ENCODE measurements around the gene APAF1. TPM values are rescaled to one million over a fixed set of nuclear protein-coding genes. Genes with fewer than 3 reads are reported as not detected.

The APAF1 gene
- total and polyA plus RNA-seq, 2 of the 13 experiments (the other 11 are each of a cell fraction or from before 2014, with no cell fraction given) = 6.0 to 13.0 TPM

- ChIA-PET POLR2A (no interaction called here), CTCF (ENCODE audit: low intra/inter-chr PET ratio, low total read pairs) (no interaction called here)
- ATAC-seq (no peak), FAIRE-seq (no peak), DNase-seq (ENCODE audit: low spot score) (no peak)
- TF ChIP-seq ZBTB14 (CRISPR knock-in tag; IDR thresholded peaks at IDR 0.05) (no peak), ZSCAN31 (CRISPR knock-in tag; IDR thresholded peaks at IDR 0.05; ENCODE audit: low read depth) (no peak)
- H3K27ac ChIP-seq (ENCODE audit: extremely low read length, insufficient read depth, low read length) = no peak overlapping the region
- no peaks in the 10 kb centered on the region for H3K9me3 ChIP-seq (ENCODE audit: low read length)
- peaks cover 3 to 27% of the 10 kb centered on the region in 2 experiments; a peak in 2 of 5 replicates for H3K36me3 ChIP-seq (replicated peaks in 1 of 2; ENCODE audit: control insufficient read depth in 1 of 2, insufficient read depth in 2 of 2, low read length in 2 of 2)
- H3K4me2 ChIP-seq (ENCODE audit: low read depth, low read length) = no peak overlapping the region
- H3K27me3 ChIP-seq (ENCODE audit: control insufficient read depth in 1 of 2, insufficient read depth in 2 of 2, low read length in 2 of 2) = no peaks in the 10 kb centered on the region; a peak in 1 of 5 replicates
- no peaks in the 10 kb centered on the region for H3K79me2 ChIP-seq (ENCODE audit: insufficient read depth, low read length)
- no peaks in the 10 kb centered on the region for H4K20me1 ChIP-seq (ENCODE audit: insufficient read depth, low read length)
- no peak overlapping the region for H3K9ac ChIP-seq (ENCODE audit: insufficient read depth, low read depth, low read length)
- no peak overlapping the region for H2AFZ ChIP-seq (ENCODE audit: low read length)
- intact Hi-C loops (cut with micrococcal nuclease; ENCODE audit: unreplicated experiment) = no loop called here
- no TSS peak for BruUV-seq (replicated peaks)
- H3K4me1 ChIP-seq (ENCODE audit: insufficient read depth, low read length) = no peaks in the 10 kb centered on the region
- H3K4me3 ChIP-seq (replicated peaks in 1 of 3; ENCODE audit: insufficient read depth in 1 of 3, low read depth in 2 of 3, low read length in 3 of 3) = no peak overlapping the region
- in situ Hi-C loops (cut with HindIII; ENCODE audit: extremely low pct_ligation_motif_present, low pct_unique_long_range_greater_than_20kb) = no loop called here
Measured at GRCh38 chr12:98691351-98691750, 46.3 kb downstream of the APAF1 start.

DNA sequence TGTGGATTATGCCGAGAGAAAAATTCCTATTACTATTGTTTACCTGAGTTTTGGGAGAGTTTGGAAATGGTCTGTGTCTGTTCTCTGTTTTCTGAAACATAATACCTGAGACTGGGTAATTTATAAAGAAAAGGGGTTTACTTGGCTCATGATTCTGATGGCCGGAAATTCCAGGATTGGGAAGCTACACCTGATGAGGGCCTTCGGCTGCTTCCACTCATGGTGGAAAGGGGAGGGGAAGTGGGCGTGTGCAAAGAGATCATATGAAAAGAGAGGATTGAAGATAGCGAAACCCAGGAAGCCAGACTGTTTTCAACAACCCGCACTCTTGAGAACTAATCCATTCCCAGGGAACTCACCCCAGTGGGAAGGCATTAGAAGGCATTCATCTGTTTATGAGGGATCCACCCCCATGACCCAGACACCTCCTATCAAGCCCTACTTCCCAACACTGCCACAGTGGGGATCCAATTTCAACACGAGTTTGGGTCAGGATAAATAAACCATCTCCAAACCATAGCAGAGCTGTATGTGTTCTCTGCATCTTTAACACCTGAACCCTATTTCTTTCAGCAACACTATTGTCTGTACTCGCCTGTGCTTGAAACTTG is 51.1 kb downstream of the APAF1 start:
- Histone ChIP-seq H3K4me1 (ENCODE audit: insufficient read depth, low read length) (no peaks in the 10 kb centered on the region), H3K27me3 (ENCODE audit: control insufficient read depth in 1 of 2, insufficient read depth in 2 of 2, low read length in 2 of 2) (no peaks in the 10 kb centered on the region), H3K27ac (ENCODE audit: extremely low read length, insufficient read depth, low read length) (no peak overlapping the region), H2AFZ (ENCODE audit: low read length) (no peak overlapping the region), H4K20me1 (ENCODE audit: insufficient read depth, low read length) (no peaks in the 10 kb centered on the region), H3K36me3 (replicated peaks in 1 of 2; ENCODE audit: control insufficient read depth in 1 of 2, insufficient read depth in 2 of 2, low read length in 2 of 2) (peaks cover 2 to 15% of the 10 kb centered on the region in 2 experiments; a peak in 3 of 5 replicates), H3K9me3 (ENCODE audit: low read length) (no peaks in the 10 kb centered on the region), H3K79me2 (ENCODE audit: insufficient read depth, low read length) (no peaks in the 10 kb centered on the region), H3K4me2 (ENCODE audit: low read depth, low read length) (no peak overlapping the region), H3K4me3 (replicated peaks in 1 of 3; ENCODE audit: insufficient read depth in 1 of 3, low read depth in 2 of 3, low read length in 3 of 3) (no peak overlapping the region), H3K9ac (ENCODE audit: insufficient read depth, low read depth, low read length) (no peak overlapping the region)
- CTCF ChIA-PET (ENCODE audit: low intra/inter-chr PET ratio, low total read pairs) = no interaction called here
- DNase-seq (ENCODE audit: low spot score) (no peak), FAIRE-seq (no peak), ATAC-seq (no peak)
- no TSS peak for BruUV-seq (replicated peaks)
- in situ Hi-C loops (cut with HindIII; ENCODE audit: extremely low pct_ligation_motif_present, low pct_unique_long_range_greater_than_20kb) = loop anchor here (5.0 kb wide), 1 partner anchor 301 kb away; no protein-coding TSS in a partner anchor
- no peak for TF ChIP-seq HIVEP1 (CRISPR knock-in tag; IDR thresholded peaks at IDR 0.05)
- TF ChIP-seq CAMTA2 (CRISPR knock-in tag; IDR thresholded peaks at IDR 0.05; ENCODE audit: borderline replicate concordance) = no peak
- no peak for TF ChIP-seq ZSCAN12 (CRISPR knock-in tag; IDR thresholded peaks at IDR 0.05)
- POLR2A ChIA-PET = no interaction called here
- WGBS (ENCODE audit: low lambda C conversion rate) = 90% methylated on average over 8 of the region's 8 CpGs
- intact Hi-C loops (cut with micrococcal nuclease; ENCODE audit: unreplicated experiment) = no loop called here
